ENCODE data around the gene WDR72.
"Not testable (repeated sequence)": the region's sequence is repeated elsewhere in the genome, so short reads cannot be mapped to it uniquely, and the experiment has no call there.

Gene WDR72

DNA sequence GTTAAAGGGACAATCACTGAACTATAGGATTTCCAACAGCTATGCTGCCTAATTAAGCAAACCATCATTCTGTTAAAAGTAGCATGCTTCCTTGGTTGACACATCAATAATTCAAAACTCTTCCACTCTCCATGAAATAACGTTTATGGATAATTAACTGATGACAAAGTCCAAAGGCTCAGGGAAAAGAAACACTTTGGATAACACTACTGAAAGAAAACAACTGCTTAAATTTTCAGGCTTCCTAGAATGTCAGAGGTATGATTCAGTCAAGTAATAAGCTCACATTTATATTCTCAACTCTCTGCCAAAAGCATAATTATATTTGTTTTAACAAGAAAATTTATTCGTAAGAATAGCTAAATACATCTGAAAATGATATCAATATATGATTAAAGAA, 49.6 kb downstream of the WDR72 start:
- TF ChIP-seq, protein P1, sequence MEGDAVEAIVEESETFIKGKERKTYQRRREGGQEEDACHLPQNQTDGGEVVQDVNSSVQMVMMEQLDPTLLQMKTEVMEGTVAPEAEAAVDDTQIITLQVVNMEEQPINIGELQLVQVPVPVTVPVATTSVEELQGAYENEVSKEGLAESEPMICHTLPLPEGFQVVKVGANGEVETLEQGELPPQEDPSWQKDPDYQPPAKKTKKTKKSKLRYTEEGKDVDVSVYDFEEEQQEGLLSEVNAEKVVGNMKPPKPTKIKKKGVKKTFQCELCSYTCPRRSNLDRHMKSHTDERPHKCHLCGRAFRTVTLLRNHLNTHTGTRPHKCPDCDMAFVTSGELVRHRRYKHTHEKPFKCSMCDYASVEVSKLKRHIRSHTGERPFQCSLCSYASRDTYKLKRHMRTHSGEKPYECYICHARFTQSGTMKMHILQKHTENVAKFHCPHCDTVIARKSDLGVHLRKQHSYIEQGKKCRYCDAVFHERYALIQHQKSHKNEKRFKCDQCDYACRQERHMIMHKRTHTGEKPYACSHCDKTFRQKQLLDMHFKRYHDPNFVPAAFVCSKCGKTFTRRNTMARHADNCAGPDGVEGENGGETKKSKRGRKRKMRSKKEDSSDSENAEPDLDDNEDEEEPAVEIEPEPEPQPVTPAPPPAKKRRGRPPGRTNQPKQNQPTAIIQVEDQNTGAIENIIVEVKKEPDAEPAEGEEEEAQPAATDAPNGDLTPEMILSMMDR (conservative IDR thresholded peaks at IDR 0.05; ENCODE audit: low read length) = no peak
- no peak overlapping the region for H3K4me3 ChIP-seq (ENCODE audit: low read length)
- DNase-seq (ENCODE audit: low read depth) = no peak

- no peak for DNase-seq (ENCODE audit: low read depth)
- H3K4me3 ChIP-seq (ENCODE audit: low read length) = no peak overlapping the region
- TF ChIP-seq, protein P1 (conservative IDR thresholded peaks at IDR 0.05; ENCODE audit: low read length) = no peak
Observed at GRCh38 chr15:53695365-53695764, 64.1 kb downstream of the WDR72 start.

GRCh38 chr15:53694476-53694874, 65.0 kb downstream of the WDR72 start:
- TF ChIP-seq, protein P1 (conservative IDR thresholded peaks at IDR 0.05; ENCODE audit: low read length) = no peak
- DNase-seq (ENCODE audit: low read depth) = no peak
- H3K4me3 ChIP-seq (ENCODE audit: low read length) = no peak overlapping the region

- no peak for DNase-seq (ENCODE audit: low read depth)
- H3K4me3 ChIP-seq (ENCODE audit: low read length) = no peak overlapping the region
- TF ChIP-seq, protein P1 (conservative IDR thresholded peaks at IDR 0.05; ENCODE audit: low read length) = no peak
Observed at GRCh38 chr15:53693729-53694475, 65.6 kb downstream of the WDR72 start.

- not testable (repeated sequence) for H3K4me3 ChIP-seq (ENCODE audit: low read length); DNase-seq (ENCODE audit: low read depth)
Observed at GRCh38 chr15:53684162-53684561, 75.3 kb downstream of the WDR72 start.

GRCh38 chr15:53681056-53681455, 78.4 kb downstream of the WDR72 start:
- TF ChIP-seq, protein P1 (conservative IDR thresholded peaks at IDR 0.05; ENCODE audit: low read length) = no peak
- no peak for DNase-seq (ENCODE audit: low read depth)
- no peak overlapping the region for H3K4me3 ChIP-seq (ENCODE audit: low read length)

- TF ChIP-seq, protein P1 (conservative IDR thresholded peaks at IDR 0.05; ENCODE audit: low read length) = no peak
- no peak overlapping the region for H3K4me3 ChIP-seq (ENCODE audit: low read length)
- DNase-seq (ENCODE audit: low read depth) = no peak
Observed at GRCh38 chr15:53675832-53676231, 83.6 kb downstream of the WDR72 start.

All from AG10803 (cell line).